GM19324 (cell line): ENCODE results near the gene CACNA1H.

Experiments
- ATAC-seq: cut with Tn5 transposase; IDR thresholded peaks from one replicate; pipeline ENCODE4 v1.9.1; 2021; ENCODE audit warnings: mild to moderate bottlenecking, moderate library complexity; ENCODE audit not compliant: unreplicated experiment, low FRiP score

CACNA1H gene

DNA sequence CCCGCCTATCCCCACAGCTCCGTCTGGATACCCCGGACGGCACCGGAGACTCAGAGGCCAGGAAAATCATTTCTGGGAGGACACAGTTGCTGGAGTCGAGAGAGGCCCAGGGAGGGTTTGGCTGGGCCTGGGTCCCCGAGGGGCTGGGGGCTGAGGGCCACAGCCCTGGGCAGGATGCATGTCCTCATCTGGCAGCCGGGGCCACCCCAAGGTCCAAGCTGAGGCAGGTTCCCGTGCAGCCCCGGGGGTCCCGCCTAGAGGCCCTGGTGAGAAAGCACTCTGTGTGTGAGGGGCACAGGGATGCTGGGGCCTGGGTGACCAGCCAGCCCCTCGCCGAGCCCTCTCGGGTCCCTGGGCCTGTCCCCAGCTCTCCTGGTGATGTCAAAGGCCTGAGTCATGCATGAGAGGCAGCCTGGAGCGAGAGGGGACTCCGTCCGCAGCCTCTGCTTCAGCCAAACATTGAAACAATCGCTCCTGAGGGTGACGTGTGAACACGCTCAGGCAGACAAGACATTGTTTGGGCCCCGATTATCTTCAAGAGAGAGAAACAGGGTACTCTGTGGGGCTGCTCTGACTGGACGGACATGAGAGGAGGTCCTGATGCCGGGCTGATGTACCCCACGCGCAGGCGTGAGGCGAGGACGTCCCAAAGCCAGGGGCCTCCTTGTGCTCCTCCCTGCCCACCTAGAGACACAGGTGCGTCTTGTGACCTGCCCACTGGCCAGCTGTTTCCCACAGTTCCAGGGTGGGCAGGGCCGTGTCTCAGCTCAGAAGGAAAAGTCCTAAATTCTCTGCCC lies 31.1 kb upstream of the CACNA1H start:
- no peak for ATAC-seq

DNA sequence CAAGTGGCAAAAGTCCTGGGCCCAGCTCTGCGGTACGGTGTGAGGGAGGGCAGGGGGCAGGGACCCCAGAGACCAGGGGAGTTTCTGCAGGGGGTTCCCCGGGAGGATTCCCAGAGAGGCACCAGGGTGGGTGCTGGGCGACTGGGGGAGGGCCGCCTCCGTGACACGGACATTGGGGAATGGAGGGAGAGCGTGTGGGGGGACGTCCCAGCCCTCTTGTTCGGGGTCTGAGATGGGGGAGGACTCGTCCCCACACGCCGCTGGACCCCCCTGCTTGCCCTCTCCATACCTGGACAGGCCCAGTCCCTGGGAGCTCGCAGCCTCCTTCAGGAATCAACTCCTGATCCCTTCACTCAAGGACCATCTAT lies 30.5 kb upstream of the CACNA1H start:
- no peak for ATAC-seq

DNA sequence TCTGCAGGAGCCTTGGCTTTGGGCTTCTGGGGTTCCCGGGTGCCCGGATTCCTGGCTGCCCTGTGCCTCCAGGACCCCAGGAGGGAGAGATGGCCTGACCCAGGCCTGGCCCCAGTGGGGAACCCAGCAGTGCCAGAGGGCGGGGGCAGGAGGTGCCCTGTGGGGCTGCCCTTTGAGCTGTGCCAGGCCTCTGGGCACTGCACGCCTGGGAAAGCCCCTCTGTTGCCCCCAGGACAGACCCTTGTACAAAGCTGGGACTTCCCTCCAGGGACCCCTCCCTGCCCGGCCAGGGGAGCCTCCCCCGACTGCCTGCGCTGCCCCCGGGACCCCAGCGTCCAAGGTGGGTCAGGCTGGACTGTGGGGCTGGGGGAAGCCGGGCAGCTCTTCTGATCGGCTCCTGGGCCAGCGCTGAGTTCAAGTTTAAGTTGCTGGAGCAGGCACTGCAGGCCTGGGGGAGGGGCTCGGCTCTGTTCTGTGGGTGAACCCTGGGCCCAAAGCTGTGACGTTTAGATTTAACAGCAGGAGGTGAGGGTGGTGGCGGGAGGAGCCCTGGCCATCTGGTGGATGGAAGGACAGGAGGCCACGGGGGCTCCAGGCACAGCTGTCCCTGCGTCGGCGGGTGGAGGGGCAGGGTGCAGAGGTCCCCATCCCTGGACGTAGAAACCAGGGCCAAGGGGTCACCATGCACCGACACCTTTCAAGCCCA lies 29.2 kb upstream of the CACNA1H start:
- ATAC-seq = no peak

DNA sequence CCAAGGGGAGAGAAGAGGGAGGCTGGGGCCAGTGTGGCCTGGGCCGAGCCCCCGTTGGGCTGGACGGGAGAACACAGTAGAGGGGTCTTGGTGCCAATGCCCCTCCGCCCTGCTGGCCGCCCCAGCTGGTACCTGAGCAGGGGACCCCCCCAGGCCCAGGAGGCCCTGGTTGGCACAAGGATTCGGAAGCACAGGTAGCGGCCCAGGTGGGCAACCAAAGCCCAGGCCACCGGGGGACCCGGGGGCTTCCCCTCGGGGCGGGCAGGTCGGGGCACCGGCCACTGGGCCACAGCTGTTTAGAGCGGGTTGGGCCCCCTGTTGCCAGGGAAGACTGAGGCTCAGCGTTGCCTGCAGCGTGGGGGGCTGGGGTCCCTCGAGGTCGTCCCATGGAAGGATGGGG lies 28.6 kb upstream of the CACNA1H start:
- no peak for ATAC-seq

DNA sequence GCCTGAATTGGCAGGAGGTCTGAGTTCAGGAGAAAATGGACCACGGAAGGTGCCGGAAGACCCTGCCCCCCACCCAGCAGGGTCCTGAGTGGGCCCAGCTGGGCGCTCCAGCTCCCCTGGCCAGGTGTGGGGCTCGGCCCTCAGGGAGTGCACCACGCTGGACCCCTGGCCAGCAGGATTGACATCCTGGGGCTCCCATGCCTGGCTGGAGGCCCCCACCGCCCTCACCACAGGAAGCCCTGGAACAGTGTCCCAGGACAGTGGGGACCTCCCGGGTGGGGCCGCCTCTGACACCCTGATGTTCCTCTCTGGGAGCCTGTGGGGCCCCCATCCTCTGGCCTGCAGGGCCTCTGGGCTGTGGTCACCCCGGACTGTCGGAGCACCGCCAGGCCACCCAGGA lies 28.1 kb upstream of the CACNA1H start:
- no peak for ATAC-seq

DNA sequence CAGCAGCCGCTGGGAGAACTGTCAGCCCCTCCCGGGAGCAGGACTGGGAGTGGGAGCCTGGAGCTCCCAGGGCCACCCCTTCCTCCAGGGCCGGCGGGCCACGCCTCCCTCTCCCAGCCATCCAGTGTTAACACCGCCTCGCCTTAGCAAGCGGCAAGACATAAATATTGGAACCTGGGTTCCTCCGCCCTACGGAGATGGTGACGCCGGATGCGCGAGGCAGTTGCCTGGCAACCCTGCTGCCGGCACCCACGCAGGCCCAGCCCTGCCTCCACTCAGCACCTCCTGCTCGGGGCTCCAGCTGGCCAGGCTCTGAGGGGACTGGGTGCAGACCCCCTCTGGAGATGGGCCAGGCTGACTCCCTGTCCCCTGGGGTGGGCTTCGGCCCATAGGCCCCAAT lies 27.4 kb upstream of the CACNA1H start:
- ATAC-seq = no peak

DNA sequence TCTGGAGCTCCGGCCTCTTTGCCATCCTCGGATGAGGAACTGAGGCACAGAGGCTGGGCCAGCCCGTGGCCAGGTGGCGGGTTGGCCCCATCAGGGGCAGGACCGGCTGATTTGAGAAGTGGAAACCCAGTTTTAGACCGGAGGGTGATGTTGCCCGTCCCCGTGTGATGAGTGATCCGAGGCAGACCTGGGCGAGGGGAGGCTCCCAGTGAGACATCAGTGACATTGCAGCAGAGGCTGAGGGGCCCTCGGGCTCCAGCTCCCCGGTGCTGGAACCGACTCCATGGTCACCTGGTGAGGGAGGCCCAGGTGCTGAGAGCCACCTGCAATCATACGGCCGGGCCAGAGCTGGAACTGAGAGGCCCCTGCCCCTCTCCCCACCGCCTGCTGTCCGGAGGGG lies 26.9 kb upstream of the CACNA1H start:
- ATAC-seq = no peak

DNA sequence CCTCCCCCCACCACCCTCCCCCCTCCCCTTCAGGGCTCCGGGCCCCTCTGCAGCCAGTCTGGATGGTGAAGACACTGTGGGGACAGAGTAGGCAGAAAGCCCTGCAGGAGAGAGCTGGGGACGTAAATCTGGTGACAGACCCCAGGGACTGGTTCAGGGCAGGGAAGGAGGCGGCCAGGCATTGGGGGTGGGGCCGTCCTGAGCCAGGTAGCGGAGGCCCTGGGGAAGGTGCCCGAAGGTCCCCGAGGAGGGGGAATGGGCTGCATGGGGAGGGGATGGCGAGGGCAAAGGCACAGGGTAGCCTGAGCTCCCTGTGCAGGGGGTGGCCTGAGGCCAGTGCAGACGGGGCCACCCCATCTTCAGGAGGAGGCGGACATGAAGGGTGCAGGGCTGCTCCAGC lies 26.3 kb upstream of the CACNA1H start:
- ATAC-seq = no peak

DNA sequence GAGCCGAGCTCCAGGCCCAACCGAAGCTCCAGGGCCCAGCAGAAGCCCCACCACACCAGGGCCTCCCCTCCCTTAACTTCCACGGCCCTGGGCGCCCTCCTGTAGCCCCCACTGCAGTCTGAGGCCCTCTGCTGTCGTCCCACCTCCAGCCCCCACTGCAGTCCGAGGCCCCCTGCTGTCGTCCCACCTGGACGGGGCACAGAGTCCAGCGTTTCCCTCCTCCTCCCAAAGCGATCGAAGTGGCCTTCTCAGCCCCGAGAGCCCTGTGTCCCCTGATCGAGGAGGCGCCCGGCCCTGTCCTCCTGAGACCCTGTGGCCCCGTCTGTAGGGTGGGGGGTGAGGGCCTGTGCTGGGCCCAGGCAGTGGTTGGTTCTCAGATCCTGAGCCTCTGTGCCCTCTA lies 25.8 kb upstream of the CACNA1H start:
- ATAC-seq = no peak

DNA sequence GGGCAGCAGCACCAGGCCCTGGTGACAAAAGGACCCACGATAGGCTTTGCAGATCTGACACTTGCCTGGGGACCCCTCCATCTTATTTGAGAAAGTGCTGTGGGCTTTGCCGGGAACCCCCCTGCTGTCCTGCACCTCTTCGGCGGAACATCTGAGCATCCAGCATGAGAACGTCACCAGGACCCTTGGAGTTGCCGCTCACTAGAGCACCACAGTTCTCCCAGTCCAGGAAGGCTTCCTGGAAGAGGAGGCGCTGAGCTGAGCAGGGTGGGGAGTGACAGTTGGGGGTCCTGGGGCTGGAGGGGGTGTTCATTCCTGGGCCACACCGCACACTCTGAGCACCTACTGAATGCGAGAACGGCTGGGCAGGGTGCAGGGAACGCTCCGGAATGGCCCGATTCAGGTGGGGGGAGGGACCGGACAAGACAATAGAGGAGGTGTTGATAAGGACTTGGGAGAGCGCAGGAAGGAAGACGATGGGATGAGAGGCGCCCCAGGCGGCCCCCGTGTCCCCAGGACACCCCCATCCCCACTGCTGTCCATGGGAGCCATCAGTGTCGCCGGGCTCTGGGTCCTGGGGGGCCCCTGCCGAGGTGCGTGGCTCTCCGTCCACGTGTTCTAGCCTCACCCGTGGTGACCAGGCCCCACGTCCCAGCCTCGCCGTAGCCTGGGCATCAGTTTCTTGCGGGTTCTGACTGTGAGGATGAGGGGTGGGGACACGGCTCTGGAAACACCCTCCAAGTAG lies 24.8 kb upstream of the CACNA1H start:
- ATAC-seq = no peak

DNA sequence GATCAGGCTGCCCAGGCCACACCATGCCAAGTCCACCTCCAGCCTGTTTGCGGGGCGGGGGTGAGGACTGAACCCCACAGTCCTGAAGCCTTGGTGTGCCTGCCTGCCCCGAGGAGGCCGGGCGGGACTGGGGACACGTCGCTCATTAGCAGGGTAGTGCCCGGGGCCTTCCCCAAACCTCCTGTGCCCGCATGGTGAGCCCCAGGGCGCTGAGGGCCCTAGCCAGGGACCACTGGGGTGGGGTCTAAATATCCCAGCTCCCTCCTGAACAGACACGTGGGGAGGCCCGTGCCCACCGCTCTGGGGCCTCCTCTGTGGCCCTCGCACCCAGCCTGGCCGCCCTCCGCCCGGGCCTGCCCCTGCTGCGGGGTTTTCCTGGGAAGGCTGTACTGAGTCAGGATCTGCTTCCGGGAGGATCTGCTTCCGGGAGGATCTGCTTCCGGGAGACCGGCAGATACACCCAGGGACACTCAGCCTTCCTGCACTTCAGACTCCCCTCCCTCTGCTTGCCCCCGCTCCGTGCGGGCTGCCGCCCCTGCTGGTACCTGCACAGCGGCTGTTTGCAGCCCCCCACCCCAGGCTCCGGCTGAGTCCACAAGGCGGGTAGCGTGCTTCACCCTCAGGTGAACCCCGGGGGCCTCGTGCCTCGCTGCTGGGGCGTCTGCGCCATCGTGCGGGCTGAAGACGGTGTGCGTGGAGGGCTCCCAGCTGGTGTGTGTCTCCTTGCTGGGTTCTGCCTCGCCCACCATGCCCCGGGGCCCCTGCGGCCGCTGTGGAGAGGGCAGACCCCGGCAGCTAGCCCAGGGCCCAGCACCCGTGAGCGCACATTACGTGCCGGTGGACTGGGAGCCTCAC lies 23.6 kb upstream of the CACNA1H start:
- no peak for ATAC-seq

DNA sequence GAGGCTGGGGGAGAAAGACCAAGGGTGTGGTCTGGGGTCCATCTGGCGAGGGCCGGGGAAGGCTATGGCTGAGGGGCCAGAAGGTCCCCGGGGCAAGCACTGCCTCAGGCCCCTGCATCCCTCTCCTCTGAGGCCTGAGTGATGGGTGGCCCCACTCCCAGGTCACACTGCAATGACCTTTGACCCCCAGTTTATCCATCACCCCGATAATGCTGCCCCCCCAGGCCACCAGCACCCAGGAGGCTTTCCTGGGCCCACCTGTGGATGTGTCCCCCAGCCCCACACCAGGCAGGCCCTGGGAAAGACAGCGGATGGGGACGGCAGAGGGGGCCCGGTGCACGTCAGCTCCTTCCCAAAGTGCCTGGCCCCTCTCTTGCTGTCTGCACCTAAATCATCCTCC lies 22.5 kb upstream of the CACNA1H start:
- ATAC-seq = no peak

DNA sequence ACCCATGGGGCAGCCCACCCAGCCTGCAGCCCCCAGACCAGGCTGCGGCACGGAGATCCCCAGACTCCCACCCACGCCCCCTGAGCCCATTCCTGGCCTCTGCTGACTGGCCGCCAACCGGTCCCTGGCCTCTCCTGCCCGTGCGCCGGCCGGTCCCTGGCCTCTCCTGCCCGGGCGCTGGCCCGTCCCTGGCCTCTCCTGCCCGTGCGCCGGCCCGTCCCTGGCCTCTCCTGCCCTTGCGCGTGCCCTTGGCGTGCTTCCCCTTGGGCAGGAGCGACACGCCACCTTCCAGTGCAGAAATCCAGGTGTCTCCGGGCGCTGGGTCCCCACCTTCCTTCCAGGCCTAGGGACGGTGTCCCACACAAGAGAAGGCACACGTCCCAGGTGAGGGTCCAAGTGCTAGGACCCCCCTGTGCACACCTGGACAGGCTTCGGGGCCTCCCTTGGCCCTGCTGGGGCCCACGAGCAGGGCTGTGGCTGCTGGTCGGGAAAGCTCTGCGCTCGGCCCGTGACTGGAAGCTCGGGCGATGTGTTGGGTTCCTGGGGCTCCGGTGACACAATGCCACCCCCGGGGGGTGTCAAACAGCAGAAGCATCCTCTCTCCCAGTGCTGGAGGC lies 21.4 kb upstream of the CACNA1H start:
- ATAC-seq = no peak

DNA sequence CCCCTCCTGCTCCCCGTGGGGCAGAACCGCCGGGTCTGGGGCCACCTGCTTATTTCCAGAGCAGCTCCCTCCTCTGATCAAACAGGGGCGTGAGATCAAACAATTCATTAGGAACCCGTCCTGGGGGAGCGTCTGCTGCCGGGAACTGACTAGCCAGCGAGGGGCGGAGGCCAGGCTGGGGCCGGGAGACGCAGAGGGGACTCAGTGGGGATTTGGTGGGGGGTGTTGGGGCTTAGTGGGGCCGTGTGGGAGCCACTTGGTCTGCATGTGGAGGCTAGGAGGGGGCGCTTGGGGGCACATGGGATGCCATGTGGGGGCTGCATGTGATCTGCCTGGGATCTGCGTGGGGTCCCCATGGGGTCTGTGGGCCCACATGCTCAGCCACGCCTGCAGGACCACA lies 20.5 kb upstream of the CACNA1H start:
- no peak for ATAC-seq

DNA sequence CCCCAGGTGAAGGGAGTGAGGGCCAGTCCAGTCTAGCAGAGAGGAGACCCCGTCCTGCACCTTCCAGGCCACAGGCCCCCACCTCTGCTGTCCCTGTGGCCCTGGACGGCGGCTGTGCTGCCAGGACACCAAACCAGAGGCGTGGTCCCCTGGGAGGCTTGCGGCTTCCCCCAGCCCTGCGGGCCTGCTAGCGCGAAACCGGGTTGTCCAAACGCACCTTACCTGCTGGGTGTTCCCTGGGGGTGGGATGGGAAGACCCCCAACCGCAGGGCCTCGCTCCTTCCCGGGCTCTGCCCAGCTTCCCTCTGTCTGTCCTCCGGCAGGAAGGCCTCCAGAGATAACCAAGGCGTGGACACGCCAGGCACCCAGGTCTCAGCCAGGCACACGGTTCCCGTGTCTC lies 19.6 kb upstream of the CACNA1H start:
- no peak for ATAC-seq

DNA sequence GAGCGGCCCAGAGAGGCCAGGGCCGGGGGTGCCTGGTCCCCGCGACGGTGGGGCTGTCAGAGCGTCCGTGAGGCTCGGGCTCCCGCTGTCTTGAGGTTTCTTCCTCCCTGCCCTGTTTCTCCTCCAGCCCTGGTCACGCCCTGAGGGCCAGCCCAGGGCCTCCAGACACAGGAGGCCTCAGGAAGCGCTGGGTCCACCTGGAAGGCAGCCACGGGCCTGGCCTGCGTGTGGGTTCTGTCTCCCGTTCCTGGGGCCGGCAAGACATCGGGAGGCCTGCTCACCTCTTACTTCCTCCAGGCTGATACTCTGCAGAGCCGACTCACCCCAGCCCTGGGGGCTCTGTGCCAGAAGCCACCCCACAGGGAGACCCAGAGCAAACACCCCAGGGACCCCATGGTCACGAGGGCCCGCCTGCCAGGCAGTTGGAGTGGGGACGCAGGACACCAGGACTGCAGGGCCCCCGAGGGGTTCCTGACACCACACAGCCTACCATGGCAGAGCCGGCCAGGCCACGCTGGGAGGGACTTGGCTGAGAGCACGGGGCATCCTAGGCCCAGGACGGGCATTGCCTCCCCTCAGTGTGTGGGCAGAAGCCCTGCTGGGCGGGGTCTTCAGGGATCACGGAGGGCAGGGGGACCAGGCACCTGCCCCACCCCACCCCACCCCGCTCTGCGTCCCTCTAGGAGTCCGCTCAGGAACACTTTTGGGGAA lies 18.9 kb upstream of the CACNA1H start:
- no peak for ATAC-seq

DNA sequence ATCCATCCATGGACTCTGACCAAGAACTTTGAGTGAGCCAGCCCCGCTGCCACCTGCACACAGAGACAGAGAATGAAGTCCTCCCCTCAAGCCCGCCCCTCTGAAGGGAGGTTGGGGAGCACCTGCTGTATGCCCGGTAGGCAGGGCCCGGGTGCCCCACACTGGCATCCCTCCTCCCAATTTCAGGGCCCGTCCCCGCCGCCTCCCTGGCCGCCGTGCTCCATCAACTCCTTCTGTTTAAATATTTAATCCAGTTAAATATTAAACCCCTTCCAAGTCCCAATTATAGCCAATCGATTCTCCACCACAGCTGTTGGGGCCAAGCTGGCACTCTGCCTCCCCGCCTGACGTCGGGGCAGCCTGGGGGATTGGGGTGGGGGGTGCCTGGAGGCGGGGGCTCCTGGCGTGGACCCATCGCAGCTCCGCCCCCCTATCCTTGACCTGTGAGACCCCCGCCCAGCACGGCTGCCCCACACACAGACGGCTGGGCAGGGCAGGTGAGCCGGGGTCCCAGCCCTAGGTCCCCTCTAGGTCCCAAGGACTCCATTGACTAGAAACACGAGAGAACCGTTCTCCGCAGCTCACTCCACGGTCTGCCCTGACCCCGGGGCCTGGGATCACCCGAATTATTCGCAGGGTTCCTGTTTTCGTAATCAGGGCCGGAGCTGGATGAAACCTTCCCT lies 18.0 kb upstream of the CACNA1H start:
- ATAC-seq = no peak

DNA sequence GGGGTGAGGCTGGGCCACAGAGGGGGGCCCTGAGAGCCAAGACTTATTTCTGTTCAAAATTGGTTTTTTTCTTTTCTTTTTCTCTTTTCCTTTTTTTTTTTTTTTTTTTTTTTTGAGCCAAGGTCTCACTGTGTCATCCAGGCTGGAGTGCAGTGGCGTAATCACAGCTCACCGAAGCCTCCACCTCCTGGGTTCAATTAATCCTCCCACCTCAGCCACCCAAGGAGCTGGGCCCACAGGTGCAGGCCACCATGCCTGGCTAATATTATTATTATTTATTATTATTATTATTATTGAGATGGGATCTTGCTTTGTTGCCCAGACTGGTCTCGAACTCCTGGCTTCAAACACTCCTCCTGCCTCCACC lies 17.5 kb upstream of the CACNA1H start:
- ATAC-seq = no peak

DNA sequence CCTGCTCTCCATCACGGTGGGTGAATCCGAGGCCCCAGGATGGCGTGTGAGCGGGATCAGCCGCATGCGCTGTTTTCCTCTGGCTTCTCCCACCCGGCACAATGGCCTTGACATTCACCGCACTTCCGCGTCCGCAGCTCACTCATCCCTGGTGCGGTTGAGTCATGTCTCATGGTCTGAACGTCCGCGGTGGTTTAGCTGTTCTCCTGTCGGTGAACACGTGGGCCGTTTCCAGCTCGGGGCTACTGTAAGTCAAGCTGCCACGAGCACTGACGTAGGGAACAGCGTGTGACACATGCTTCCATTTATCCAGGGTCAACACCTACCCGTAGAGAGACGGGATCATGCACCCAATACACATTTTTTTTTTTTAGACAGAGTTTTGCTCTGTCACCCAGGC lies 15.3 kb upstream of the CACNA1H start:
- ATAC-seq = no peak
